PC-3 (cell line): ENCODE measurements around the gene RNF175. TPM values are rescaled to one million over a fixed set of nuclear protein-coding genes. Genes with fewer than 3 reads are reported as not detected.

Source experiments
- ATAC-seq: fragments of 200-7000 bp; cut with Tn5 transposase; 2 replicates; pipeline ENCODE4 v1.9.1; 2020; ENCODE audit warnings: mild to moderate bottlenecking, moderate library complexity
- BruUV-seq: library from RNA; stranded (reverse); fragments of 400-500 nt; replicated peaks from 2 replicates; lab custom pipeline; 2021; lab: Mats Ljungman, UMichigan
- CTCF ChIA-PET: fragments of 300-600 bp; sonication (Branson Sonifier 250); formaldehyde crosslinking; loops from one replicate; lab custom pipeline; 2022; ENCODE audit warnings: antibody characterized with exemption; lab: Charles Lee
- POLR2A ChIA-PET: fragments of 300-600 bp; sonication (Branson Sonifier 250); formaldehyde crosslinking; loops from one replicate; lab custom pipeline; 2022; ENCODE audit warnings: antibody characterized with exemption; ENCODE audit not compliant: unreplicated experiment; lab: Charles Lee
- DNase-seq: peaks from one replicate; pipeline ENCODE4 v3.0.0-alpha.2; 2015
- H2AFZ ChIP-seq: fragments of 300-600 bp; sonication (generic); 2 replicates; pipeline ENCODE4 v1.6.0; 2016; ENCODE audit warnings: antibody characterized with exemption, low read length
- H3F3A ChIP-seq: fragments of 300-600 bp; sonication (generic); one replicate; pipeline ENCODE4 v1.6.0; 2017; ENCODE audit warnings: antibody characterized with exemption, low read length, control low read depth, mild to moderate bottlenecking; ENCODE audit not compliant: unreplicated experiment
- H3K27ac ChIP-seq: fragments of 300-600 bp; sonication (generic); 2 replicates; pipeline ENCODE4 v1.5.1; 2016; ENCODE audit warnings: mild to moderate bottlenecking, low read length
- H3K27me3 ChIP-seq: fragments of 300-600 bp; sonication (generic); 2 replicates; pipeline ENCODE4 v1.6.1; 2016; ENCODE audit warnings: low read length, mixed read lengths
- H3K36me3 ChIP-seq: fragments of 300-600 bp; sonication (generic); 2 replicates; pipeline ENCODE4 v1.6.1; 2016; ENCODE audit warnings: low read depth, mixed run types, low read length, mixed read lengths
- H3K4me1 ChIP-seq: fragments of 300-600 bp; sonication (generic); 2 replicates; pipeline ENCODE4 v1.5.1; 2016; ENCODE audit warnings: low read length; ENCODE audit not compliant: insufficient read depth
- H3K4me2 ChIP-seq: fragments of 300-600 bp; sonication (generic); 2 replicates; pipeline ENCODE4 v1.6.0; 2016; ENCODE audit warnings: low read length
- H3K4me3 ChIP-seq: fragments of 300-600 bp; sonication (generic); 2 replicates; pipeline ENCODE4 v1.5.1; 2016; ENCODE audit warnings: mild to moderate bottlenecking, low read length, mixed read lengths
- H3K79me2 ChIP-seq: fragments of 300-600 bp; sonication (generic); 2 replicates; pipeline ENCODE4 v1.6.1; 2017; ENCODE audit warnings: low read length, mixed read lengths
- H3K9ac ChIP-seq: fragments of 300-600 bp; sonication (generic); 2 replicates; pipeline ENCODE4 v1.6.0; 2016; ENCODE audit warnings: mild to moderate bottlenecking, low read length
- H3K9me2 ChIP-seq: fragments of 300-600 bp; sonication (generic); replicated peaks from 2 replicates; pipeline ENCODE4 v1.6.1; 2016; ENCODE audit warnings: mixed run types, low read length, mixed read lengths
- H3K9me3 ChIP-seq: fragments of 300-600 bp; sonication (generic); 2 replicates; pipeline ENCODE4 v1.6.1; 2016; ENCODE audit warnings: low read length, mixed read lengths
- H4K20me1 ChIP-seq: fragments of 300-600 bp; sonication (generic); 2 replicates; pipeline ENCODE4 v1.6.1; 2016; ENCODE audit warnings: low read length, mixed read lengths
- EZH2 ChIP-seq: fragments of 300-600 bp; sonication (generic); IDR thresholded peaks from one replicate; pipeline ENCODE4 v1.6.1; 2017; ENCODE audit warnings: antibody characterized with exemption, mild to moderate bottlenecking, low read length; ENCODE audit not compliant: unreplicated experiment
- EZH2phosphoT487 ChIP-seq: fragments of 300-600 bp; sonication (generic); IDR thresholded peaks from 2 replicates; pipeline ENCODE4 v1.6.1; 2018; ENCODE audit warnings: mild to moderate bottlenecking, antibody characterized with exemption, low read length, borderline replicate concordance
- intact Hi-C: fragments of 100-400 bp; cut with micrococcal nuclease; formaldehyde crosslinking; loops from 2 replicates; pipeline ENCODE4 v1.9.0; 2023
- total RNA-seq: library from RNA; depleted of rRNA; stranded (reverse); fragments of >200 nt; gene quantifications from 2 replicates; pipeline ENCODE4 v1.2.3, GENCODE V29; 2014
- TF ChIP-seq, protein P1 (sequence below): fragments of 300-600 bp; sonication (generic); conservative IDR thresholded peaks from 2 replicates; pipeline ENCODE4 v1.5.1; 2017; ENCODE audit warnings: antibody characterized with exemption, low read depth, mild to moderate bottlenecking, low read length

RNF175 gene
- total RNA-seq, 1 experiment from 2014 or later: not detected

DNA sequence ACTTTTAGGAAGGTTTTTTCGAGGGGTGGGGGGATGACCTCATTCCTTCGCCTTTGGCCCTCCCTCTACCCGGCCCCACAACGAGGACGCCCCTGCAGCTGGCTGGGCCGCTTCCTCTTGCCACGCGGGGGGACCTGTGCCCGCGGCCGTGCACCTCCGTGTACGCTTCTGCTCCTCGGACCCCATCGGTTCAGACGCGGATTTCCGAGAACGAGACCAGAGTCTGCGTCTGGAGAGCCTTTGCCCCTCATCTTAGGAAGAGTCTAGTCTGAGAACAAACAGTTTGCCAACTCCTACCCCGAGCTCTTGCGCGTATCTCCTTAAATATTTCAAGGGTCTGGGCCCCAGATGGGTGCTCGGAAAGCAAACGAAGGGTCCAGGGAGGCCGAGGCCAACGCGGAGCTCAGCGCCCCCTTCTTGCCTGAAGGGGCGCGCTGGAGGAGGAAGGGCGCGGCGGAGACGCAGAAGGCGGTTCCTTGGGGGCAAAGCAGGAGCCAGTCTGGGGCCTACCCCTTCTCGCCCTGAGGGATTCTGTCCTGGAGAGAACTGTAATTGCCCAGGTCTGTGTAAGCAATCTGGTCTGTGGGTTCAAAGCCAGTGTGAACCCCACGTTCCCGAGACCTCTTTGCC lies 32.9 kb upstream of the RNF175 start:
- CTCF ChIA-PET: no interaction called here
- POLR2A ChIA-PET: no interaction called here
- Histone ChIP-seq H3K4me3 (no peak overlapping the region), H3K9me3 (no peaks in the 10 kb centered on the region), H3K27me3 (peaks cover 65% of the 10 kb centered on the region), H3K9me2 (no peaks in the 10 kb centered on the region), H3K4me1 (no peaks in the 10 kb centered on the region; the same call in 1 of the 2 replicates), H3K4me2 (no peak overlapping the region), H3K27ac (no peak overlapping the region), H3K9ac (no peak overlapping the region), H3K36me3 (no peaks in the 10 kb centered on the region), H3F3A (no peaks in the 10 kb centered on the region), H3K79me2 (no peaks in the 10 kb centered on the region), H2AFZ (no peak overlapping the region), H4K20me1 (no peaks in the 10 kb centered on the region)
- ATAC-seq: no peak
- BruUV-seq: no TSS peak
- DNase-seq: no peak
- TF ChIP-seq, protein P1, sequence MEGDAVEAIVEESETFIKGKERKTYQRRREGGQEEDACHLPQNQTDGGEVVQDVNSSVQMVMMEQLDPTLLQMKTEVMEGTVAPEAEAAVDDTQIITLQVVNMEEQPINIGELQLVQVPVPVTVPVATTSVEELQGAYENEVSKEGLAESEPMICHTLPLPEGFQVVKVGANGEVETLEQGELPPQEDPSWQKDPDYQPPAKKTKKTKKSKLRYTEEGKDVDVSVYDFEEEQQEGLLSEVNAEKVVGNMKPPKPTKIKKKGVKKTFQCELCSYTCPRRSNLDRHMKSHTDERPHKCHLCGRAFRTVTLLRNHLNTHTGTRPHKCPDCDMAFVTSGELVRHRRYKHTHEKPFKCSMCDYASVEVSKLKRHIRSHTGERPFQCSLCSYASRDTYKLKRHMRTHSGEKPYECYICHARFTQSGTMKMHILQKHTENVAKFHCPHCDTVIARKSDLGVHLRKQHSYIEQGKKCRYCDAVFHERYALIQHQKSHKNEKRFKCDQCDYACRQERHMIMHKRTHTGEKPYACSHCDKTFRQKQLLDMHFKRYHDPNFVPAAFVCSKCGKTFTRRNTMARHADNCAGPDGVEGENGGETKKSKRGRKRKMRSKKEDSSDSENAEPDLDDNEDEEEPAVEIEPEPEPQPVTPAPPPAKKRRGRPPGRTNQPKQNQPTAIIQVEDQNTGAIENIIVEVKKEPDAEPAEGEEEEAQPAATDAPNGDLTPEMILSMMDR: no peak
- TF ChIP-seq EZH2phosphoT487 (no peak), EZH2 (no peak)
- intact Hi-C loops: no loop called here

- Histone ChIP-seq H3F3A (no peaks in the 10 kb centered on the region), H3K4me2 (no peak overlapping the region), H3K79me2 (no peaks in the 10 kb centered on the region), H3K4me1 (no peaks in the 10 kb centered on the region; the same call in 1 of the 2 replicates), H3K9ac (no peak overlapping the region), H3K9me3 (no peaks in the 10 kb centered on the region), H3K9me2 (no peaks in the 10 kb centered on the region), H3K27ac (no peak overlapping the region), H4K20me1 (no peaks in the 10 kb centered on the region), H2AFZ (no peak overlapping the region), H3K36me3 (no peaks in the 10 kb centered on the region), H3K4me3 (no peak overlapping the region), H3K27me3 (peaks cover 65% of the 10 kb centered on the region)
- intact Hi-C loops: no loop called here
- DNase-seq: no peak
- no TSS peak for BruUV-seq
- TF ChIP-seq, protein P1: peak; percentile 25; the same call in 1 of the 2 replicates
- TF ChIP-seq EZH2: no peak
- no peak for ATAC-seq
- ChIA-PET CTCF (no interaction called here), POLR2A (no interaction called here)
Observed at GRCh38 chr4:153791746-153792617, 32.2 kb upstream of the RNF175 start.
